Measurements from ENCODE around the gene PTTG1IP.
A peak's percentile ranks its signal among the peaks of the same experiment; 100 is the strongest.

Gene PTTG1IP

DNA sequence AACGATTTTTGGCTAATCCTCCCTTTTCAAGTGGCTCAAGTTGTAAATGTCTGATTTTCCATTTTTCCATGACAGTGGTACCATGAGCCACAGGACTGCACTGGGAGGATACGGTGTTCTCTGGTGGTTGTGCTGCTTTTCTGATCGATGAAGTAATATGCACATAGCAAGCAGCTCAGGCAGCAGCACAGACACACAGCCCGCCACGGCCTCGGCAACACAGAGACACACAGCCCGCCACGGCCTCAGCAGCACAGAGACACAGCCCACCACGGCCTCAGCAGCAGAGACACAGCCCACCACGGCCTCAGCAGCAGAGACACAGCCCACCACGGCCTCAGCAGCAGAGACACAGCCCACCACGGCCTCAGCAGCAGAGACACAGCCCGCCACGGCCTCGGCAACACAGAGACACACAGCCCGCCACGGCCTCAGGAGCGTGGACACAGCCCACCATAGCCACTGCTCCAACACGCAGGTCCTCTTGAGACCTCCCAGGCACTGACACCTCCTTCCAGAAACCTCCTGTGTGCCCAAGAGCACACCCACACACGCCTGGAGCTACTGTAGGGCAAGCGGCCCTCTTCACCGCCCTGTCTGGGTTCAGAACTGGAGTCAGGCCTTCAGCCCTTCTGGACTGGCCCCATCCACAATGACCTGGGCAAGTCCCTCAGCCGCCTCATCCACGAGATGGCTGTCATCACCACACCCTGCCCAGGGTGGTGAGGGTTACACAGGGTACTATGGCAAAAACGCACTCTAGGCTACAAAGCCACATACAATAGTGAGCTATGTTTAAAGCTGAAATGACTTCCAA, 10.4 kb downstream of the PTTG1IP start:
- no peak for DNase-seq (ENCODE audit: low spot score)

DNA sequence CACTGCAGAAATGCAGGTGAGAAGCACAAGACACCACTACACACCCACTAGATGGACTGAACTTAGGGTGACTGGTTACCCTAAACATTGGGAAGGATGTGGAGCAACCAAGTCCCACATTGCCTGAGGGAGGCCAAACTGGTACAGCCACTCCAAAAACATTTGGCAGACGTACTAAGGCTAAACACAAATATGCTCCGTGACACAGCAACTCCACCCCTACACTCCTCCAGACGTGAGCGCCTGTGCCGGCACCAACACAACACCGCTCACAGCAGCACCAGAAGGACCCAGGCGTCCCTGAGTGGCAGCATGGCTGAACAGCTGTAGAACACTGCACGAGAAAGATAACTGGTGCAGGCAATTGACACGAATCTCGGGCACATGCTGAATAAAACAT, 14.7 kb downstream of the PTTG1IP start:
- no peak for DNase-seq (ENCODE audit: low spot score)

DNA sequence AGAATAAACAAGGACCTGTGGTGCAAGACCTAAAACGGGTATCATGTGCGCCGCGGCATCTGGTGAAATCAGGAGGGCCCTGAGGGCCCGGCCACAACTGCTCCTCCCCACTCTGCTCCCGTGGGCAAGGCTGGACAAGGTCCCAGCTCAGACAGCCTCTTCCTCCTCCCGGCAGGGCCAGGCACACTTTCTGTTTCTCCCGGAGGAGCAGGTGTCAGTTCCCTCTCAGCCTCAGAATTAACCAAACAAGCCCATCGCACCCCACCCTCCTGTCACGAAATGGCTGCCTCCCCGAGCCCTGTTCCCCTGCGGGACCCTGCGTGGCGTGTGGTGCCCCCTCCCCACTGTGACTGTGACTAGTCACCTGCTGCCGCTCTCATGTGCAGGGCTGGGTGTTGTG, 15.2 kb downstream of the PTTG1IP start:
- no peak for DNase-seq (ENCODE audit: low spot score)

DNA sequence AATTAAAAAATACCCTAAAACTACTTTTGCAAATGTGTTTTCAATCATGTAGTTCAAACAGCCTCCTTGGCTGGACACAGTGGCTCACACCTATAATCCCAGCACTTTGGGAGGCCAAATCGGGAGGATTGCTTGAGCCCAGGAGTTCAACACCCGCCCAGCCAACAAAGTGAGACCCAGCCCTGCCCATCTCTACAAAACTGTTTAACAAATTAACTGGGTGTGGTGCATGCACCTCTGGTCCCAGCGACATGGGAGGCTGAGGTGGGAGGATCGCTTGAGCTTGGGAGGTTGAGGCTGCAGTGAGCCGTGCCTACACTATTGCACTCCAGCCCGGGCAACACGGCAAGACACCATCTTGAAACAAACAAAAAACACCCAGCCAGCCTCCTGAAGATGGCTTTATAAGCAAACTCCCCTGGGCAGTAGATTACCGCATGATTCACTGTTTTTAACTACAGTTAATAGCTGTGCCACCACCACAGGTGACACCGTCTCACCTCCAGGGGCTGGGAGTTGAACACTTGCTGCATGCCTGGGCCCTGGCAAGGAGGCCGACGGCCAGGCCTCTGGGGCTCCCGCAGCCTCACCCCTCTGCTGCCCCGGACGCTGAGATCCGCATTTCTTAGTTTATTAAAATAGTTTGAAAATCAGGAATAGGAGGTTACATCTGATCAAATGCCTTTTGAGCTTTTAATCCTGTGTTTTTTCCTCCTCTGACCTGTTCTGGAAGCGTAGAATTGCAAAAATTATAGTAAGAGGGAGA, 16.2 kb downstream of the PTTG1IP start:
- DNase-seq (ENCODE audit: low spot score) = no peak

DNA sequence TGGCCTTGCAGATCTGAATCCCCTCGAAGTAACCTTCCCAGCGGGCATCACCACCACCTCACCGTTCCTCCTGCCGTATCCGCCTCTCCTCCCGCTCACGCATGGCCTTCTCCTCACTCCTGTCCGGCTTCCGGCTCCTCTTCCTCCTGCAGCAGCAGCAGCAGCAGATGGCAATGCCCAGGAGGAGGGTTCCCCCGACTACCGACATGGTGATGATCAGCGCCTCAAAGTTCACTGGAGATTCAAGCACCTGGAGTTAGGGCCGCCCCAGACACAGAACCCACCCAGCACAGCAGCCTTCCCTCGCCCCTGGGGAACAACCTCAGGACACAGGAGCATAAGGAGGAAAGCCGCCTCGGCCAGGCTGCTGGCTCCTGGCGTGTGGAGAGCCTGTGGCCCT, 17.4 kb downstream of the PTTG1IP start:
- DNase-seq (ENCODE audit: low spot score) = no peak

DNA sequence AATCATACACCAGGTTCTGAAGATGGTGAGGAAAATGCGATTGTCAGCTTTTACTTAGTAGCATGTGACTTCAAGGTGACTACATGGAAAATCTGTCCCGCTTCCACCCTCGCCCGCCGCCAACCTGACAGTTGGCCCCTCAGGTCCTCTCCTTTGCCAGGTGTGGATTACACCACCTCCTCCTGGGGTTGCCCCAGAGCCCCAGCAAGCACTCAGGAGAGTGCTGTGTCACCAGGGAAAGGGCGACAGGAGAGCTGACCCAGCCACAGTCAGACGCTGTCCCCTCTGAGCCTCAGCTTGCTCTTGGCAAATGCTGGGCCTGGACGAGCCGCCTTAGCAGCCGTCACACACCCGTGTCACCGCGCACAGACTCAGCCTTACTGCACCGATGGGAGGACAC, 17.9 kb downstream of the PTTG1IP start:
- no peak for DNase-seq (ENCODE audit: low spot score)

DNA sequence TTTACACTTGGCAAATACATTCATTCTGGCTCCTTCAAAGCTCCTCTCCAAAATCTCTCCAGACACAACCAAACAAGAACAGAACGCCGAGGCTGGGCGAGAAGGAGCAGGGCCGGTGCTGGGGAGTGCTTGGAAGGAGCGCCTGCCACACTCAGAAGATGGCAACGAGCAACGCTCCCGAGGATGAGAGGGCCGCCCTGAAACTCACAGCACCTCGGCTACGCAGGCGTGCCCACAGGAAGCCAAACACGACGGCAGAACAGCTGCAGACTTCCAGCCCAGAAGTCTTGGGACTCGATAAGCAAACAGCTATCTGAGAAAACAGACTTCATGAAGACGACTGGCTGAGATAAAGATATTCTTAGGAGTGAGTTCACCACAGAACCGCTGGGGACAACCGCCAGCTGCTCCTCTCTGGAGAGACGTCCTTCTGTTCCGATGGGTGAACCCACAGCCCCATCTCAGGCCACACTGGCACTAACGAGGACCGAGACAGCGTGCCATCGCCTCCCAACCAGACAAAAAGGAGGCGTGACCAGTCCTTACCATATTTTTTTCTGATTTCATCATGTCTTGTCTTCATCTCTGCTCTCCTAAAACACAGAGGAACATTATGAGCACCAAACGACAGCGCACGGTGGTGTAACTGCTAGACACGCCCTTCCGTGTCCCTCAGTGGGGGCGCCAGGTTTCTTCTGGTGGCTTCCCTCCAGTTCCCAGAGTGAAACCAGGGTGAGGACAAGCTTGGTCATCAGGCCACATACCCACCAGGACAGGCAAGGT, 18.6 kb downstream of the PTTG1IP start:
- no peak for DNase-seq (ENCODE audit: low spot score)

DNA sequence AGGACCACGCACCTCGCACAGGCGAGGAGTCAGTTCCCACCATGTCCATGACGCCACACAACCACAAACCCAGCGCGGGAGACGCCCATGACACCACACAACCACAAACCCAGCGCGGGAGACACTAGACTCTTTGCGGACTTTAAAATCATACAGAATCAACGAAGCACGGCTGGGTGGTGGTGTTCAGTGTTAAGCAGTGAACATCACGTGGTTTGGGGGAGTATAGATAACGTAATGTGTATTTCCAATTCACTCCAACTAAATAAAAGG, 19.2 kb downstream of the PTTG1IP start:
- DNase-seq (ENCODE audit: low spot score) = no peak

DNA sequence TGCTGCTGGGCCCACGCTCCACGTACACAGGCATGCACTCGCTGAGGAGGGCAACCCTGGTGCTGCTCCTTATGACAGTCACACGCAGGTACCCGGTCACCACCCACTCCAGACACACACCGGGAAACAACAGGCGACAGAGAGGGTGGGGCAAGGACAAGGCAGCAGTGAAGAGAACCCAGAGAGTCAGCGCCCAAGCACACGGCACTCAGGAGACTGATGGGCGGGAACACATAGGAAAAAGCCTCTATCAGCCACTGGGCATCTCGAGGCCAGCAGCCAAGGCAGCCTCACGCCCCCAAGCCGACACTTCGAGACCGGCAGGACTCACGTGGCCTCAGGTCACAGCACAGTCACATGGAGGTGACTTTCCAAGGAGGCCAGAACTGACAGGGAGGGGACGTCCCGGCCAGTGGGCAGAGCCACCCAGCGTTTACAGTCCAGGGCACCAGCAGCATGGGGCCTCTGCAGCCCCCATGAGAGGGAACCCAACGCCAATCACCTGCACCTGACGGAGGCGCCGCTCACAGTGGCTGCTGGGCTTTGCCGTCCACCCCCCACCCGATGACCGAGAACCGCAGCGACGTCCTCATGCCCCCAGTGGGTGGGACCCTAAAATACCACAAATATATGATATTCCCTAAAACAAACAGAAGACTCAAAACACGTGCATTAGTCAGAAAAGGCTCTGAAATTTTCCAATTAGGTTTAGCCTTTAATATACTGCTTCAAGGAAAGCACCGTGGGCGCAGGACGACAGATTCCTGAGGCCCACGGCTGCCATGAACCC, 19.7 kb downstream of the PTTG1IP start:
- no peak for DNase-seq (ENCODE audit: low spot score)

DNA sequence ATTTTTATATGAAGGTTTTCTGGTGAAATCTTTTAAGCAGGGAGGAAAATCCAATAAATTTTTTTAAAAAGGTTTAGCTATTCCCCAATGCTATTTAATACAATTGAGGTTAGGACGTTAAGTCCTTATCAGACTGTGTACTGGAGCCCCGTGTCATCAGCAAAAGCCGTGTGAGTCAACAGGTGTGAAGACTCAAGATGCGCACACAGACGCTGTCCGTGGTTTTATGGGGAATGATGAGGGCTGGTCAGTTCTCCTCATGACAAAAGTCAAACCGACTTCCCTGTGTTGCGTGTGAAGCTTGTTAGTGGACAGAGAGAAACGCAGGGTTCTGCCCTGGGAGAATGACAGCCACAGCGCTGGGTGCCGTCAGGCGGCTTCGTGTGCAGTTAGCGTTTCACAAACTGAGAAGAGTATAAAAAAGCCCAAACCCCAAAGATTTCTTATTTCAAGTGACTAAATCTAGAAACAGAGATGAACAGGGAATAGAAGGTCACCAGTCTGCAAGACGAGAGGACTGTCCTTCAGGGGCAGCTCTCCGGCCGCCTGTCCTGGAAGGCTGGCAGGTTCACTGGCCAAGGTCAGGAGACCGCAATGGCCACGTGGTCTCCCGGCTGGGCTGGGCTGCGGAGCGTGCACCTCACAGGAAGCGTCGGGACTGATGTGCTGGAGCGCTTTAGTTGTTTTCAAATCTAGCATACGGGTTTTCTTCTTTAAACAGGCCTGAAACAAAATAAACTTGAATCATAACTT, 22.4 kb downstream of the PTTG1IP start:
- no peak for DNase-seq (ENCODE audit: low spot score)

DNA sequence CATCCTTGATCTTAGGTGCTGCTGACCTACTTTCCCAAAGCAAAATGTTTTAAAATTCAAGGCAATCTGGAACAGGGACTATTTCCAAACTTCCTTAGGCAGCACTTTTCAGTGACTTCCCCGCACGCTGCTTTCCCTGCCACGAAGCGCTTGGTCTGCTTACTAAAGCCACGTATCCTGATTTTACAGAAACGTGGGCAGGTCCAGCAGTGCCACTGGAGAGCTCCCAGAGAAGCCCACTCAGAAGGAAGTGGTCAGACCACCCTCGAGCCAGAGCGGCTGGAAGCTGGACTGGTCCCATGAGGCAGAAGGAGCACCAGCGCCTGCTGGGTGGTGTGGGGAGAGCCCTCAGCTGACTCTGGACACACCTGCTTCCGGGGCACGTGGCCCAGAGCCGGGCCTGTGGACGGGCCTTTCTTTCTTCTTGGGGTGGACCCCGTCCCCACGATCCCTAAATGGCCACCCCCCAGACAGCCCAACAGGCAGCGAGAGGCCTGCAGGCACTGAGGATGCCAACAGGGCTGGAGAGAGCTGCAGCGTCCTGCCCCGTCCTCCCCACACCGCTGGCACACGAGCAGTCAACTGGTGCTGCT, 23.2 kb downstream of the PTTG1IP start:
- no peak for DNase-seq (ENCODE audit: low spot score)

DNA sequence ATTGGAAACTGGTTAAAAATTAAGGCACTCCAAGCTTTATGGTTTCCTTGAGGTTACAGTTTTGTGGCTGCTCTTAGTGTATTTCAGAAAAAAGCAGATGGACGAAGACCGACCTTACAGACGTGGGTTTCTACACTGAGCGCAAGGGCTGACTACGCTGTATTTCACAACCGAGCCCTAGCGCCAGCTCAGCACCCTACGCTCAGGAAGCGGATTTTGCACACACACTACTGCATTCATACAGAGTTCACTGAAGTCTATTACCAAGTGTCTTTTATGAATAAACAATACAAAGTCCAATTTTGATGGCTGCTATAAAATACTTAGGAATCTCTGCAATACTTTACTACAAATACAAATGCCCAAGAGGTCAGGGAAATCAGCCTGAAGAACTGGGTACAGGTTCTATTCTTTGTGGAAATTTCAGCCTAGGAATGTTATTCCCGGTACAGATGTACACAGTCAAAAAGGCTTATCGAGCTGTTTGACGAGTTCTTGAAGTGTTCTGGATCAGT, 23.8 kb downstream of the PTTG1IP start:
- DNase-seq (ENCODE audit: low spot score) = peak; percentile 74

DNA sequence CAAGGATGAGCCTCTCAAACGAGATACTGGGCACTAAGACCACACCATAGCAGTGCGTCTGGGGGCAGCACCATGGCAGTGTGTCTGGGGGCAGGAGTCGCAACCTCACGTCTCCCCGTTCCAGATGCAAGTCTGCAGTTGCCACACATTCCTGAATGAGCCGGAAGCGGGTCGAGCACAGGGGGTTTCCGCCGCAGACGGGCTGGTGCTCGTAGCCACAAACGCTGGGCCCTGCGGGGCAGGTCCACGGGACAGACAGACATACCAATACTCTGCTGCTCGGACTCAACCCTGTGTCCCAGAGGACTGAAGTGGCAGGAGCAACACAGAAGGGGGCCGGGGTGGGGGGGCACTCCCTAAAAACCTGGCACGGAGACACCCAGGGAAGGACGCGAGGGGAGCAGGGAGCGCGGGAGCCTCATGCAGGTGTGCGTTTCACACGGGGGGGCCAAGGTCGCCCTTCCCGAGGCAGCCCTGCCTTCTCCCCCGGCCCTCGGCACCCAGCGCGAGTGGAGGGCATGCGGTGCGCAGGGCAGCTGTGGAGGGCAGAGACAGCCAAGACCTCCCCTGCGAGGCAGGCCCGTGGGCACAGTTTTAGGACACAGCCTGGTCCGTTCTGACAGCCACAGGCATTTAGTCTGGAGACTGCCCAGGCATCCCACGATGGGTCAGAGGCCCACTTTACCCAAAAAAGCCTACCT, 24.5 kb downstream of the PTTG1IP start:
- no peak for DNase-seq (ENCODE audit: low spot score)

DNA sequence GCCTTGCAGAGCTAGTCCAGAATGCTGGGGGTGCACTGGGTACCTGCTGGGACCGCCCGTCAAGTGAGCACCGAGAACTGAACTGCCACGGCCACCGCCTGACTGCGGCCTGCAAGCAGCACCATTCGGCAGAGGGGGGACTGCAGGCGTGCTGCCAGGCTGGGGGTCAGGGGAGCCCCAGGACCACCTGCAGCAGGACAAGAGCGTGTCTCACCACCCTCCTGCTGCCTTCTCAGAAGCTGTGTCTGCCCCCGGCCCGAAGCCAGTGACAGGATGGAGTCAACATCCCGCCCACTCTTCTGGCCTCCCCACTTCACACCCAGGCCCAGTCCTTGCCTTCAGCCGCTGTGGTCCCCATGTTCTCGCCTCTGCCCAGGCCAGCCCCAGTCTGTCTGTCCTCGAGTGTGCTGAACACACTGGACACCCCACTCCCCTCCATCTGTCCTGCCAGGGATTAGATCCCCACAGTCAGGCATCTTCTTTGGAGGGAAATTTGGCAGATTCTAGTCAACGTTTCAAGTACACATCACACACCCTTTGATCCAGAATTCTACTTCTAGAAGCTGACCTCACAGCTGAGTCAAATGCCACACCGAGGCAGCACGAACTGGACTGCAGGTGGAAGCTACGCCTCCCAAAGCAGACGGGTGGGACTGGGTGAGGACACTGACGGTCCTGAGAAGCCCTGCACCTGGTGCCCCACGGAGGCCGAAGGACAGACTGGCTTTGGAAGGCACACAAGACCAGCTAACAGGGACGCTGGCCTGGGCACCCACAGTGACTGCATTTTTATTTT, 26.0 kb downstream of the PTTG1IP start:
- DNase-seq (ENCODE audit: low spot score) = no peak

DNA sequence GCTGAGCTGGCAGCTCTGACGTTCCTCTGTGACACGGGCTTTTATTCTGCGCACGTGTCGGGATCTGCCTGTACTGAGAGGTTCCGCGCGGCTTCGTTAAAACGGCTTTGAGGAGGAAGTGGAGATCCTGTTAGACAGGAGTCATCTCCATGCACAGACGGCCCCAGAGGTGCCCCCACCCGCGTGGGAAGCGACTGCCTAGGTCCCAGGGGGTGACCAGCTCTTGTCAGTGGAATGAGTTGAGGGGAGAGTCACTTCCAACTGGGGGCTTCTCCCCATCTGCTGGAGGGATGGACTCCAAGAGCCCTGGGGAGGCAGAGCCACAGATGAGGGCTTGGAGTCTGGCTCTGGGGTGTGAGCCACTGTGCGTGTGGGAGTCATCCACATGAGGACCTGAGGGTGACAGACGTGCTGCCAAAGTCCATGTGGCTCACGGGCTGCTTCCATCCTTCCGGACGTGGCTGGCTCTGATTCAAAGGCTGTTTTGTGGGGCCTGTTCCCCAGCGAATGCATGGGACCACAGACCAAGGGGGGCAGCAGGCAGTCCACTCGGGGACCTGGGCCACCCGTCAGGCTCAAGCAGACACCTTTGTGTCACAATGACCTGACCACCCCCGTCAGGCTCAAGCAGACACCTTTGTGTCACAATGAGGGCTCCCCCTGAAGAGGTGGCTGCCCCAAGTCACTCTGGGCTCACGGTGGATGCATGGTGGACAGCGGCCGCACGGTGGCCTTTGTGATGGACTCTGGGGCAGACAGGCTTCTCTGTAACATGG, 26.8 kb downstream of the PTTG1IP start:
- DNase-seq (ENCODE audit: low spot score) = no peak

DNA sequence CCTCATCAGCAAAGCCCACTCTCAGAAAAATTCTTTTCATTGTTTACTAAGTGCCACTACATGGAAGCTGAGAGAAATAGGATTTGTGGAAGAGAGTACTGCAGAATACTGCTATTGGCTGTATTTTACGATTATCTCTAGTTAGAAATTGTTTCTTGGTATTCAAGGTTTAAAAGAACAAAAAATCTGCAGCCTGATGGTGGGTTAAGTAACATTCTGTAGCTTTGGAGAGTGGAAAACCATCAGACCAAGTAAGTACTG, 27.3 kb downstream of the PTTG1IP start:
- DNase-seq (ENCODE audit: low spot score) = no peak

DNA sequence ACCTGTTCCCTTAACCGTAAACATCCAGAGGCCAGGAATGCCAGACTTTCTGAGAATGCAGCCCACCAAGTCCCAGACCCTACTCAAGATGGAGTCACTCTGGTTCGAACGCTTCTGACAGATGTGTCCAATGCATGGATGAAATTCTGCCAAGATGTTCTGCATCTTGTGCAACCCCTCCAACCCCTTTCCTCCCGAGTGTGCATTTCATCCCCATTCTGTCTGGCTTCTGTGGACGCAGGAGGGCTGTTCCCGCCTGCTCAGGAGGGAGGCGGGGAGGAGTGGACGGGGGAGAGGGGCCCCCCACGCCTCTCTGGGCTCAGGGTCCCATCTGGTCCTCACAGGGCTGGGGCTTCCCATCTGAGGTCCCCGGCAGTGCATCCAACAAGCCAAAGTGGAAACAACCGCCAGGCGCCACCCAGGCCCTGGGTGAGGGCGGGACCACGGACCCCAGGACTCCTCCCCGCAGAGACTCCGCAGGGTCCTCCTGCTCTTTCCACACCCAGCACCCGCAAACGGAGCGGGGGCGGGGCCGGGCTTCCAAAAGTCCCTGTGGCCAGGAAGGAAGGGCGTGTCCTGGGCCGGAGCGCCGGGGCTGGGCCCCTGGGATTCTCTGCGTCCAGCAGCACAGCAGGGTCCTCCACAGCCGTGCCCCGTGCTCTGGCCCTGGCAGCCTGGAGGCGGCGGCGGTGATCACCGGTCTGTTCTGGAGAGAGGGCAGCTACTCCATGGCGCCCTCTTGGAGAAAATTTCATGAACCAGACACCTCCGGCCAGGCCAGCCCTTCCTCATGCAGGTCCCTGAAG, 27.9 kb downstream of the PTTG1IP start:
- DNase-seq (ENCODE audit: low spot score) = peak; percentile 77

DNA sequence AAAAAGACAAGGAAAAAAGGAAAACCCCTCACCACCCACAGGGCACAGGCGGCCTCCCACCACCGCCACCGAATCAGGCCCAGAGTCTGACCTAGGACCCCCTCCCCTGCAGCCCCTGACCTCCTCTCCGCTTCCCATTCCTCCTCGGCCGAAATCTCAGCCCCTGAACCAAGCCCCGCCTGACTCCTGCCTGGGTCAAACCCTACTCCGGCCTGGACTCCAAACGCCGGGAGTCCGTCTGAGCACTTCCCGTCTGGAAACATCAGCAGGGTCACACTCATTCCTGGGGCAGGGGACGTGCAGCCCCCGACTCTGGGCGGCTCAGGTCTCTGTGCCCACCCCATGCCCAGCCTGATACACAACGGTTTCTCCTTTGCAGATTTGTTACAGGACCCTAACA, 29.2 kb downstream of the PTTG1IP start:
- DNase-seq (ENCODE audit: low spot score) = no peak

Measured in HuH-7 (cell line).